OCI-LY1 (cell line): ENCODE measurements around the gene AMDHD1.

Experiments
- EZH2 ChIP-seq: fragments of 200-600 bp; sonication (generic), shearing (Covaris generic); IDR thresholded peaks from 2 replicates; pipeline ENCODE4 v1.8.0; 2017; ENCODE audit warnings: borderline replicate concordance, mixed run types, mild to moderate bottlenecking, antibody characterized with exemption, low read length, moderate library complexity, mixed read lengths
- TF ChIP-seq, protein P1 (sequence below): fragments of 200-600 bp; sonication (generic), shearing (Covaris generic); IDR thresholded peaks from 2 replicates; pipeline ENCODE4 v1.5.1; 2017; ENCODE audit warnings: mild to moderate bottlenecking, antibody characterized with exemption, low read length, moderate library complexity, mixed read lengths

DNA sequence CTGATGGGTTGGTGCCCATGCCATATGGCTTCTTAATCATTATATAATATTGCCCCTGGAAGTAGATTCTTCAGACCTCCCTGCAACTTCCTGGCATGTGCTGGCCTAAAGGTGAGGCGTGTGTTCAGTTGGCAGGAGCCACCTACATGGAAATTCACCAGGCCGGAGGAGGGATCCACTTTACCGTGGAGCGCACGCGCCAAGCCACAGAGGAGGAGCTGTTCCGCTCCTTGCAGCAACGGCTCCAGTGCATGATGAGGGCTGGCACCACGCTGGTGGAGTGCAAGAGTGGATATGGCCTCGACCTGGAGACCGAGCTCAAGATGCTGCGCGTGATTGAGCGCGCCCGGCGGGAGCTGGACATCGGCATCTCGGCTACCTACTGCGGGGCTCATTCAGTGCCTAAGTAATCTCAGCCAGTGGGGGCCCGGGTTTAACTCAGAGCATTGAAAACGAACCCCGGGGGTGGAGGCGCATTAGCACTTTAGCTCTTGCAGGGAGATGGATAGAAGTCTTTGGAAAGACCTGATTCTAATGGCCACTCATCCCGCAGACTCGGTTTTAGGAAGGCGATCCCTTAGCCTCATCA lies 13.5 kb downstream of the AMDHD1 start:
- TF ChIP-seq, protein P1, sequence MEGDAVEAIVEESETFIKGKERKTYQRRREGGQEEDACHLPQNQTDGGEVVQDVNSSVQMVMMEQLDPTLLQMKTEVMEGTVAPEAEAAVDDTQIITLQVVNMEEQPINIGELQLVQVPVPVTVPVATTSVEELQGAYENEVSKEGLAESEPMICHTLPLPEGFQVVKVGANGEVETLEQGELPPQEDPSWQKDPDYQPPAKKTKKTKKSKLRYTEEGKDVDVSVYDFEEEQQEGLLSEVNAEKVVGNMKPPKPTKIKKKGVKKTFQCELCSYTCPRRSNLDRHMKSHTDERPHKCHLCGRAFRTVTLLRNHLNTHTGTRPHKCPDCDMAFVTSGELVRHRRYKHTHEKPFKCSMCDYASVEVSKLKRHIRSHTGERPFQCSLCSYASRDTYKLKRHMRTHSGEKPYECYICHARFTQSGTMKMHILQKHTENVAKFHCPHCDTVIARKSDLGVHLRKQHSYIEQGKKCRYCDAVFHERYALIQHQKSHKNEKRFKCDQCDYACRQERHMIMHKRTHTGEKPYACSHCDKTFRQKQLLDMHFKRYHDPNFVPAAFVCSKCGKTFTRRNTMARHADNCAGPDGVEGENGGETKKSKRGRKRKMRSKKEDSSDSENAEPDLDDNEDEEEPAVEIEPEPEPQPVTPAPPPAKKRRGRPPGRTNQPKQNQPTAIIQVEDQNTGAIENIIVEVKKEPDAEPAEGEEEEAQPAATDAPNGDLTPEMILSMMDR, result no peak
- no peak for TF ChIP-seq EZH2
